Mesodermal cell (in vitro differentiated cells): Measurements from ENCODE around the gene LYPD3.

Experiments
- H3K27ac ChIP-seq: 2 replicates; pipeline ENCODE4 v1.7.0; 2013; ENCODE audit warnings: mild to moderate bottlenecking, low read depth, low read length, moderate library complexity; ENCODE audit not compliant: severe bottlenecking
- H3K36me3 ChIP-seq: 2 replicates; pipeline ENCODE4 v1.7.1; 2013; ENCODE audit warnings: mild to moderate bottlenecking, low read length, moderate library complexity; ENCODE audit not compliant: control insufficient read depth, insufficient read depth
- H3K4me1 ChIP-seq: one replicate; pipeline ENCODE4 v1.7.1; 2013; ENCODE audit warnings: mild to moderate bottlenecking, low read length; ENCODE audit not compliant: insufficient read depth, control insufficient read depth, poor library complexity, severe bottlenecking
- H3K4me3 ChIP-seq: 2 replicates; pipeline ENCODE4 v1.7.0; 2013; ENCODE audit warnings: low read length, control low read depth, mild to moderate bottlenecking; ENCODE audit not compliant: insufficient read depth, poor library complexity, severe bottlenecking; ENCODE audit errors: extremely low read depth
- H3K9me3 ChIP-seq: 2 replicates; pipeline ENCODE4 v1.7.1; 2013; ENCODE audit warnings: mild to moderate bottlenecking, low read length, moderate library complexity; ENCODE audit not compliant: control insufficient read depth
- WGBS, 2 experiments: methylation state at CpG; one replicate each; pipeline ENCODE4 v1.1.5; 2013; ENCODE audit warnings: missing lambda C conversion rate in 2 of 2; ENCODE audit not compliant: insufficient coverage in 2 of 2; 5-methylcytosine and 5-hydroxymethylcytosine counted together

The LYPD3 gene

DNA sequence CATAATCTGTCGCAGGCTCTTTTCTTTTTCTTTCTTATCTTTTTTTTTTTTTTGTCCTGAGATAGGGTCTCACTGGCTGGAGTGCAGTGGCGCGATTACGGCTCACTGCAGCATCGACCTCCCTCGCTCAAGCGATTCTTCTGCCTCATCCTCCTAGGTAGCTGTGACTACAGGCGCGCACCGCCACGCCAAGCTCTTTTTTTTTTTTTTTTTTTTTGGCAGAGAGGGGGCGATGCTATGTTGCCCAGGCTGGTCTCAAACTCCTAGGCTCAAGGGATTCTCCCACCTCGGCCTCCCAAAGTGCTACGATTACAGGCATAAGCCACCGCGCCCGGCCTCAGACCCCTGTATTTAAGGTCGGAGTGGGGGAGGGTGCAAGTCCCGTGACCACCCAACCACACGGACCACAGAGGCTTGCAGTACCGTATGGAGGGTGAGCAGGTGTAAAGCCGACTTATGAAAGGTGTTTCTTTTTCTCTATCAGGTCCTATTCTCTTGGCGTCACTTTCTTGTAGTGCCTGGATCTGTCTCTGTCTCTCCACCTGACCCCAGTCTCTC is 37.1 kb upstream of the LYPD3 start:
- peaks cover 7% of the 10 kb centered on the region for H3K4me1 ChIP-seq
- WGBS, 2 experiments = 92 to 93% methylated on average over 6 to 18 of the region's 23 CpGs
- H3K36me3 ChIP-seq = peaks cover 24% of the 10 kb centered on the region
- H3K9me3 ChIP-seq = no peaks in the 10 kb centered on the region
- H3K4me3 ChIP-seq = no peak overlapping the region
- no peak overlapping the region for H3K27ac ChIP-seq

DNA sequence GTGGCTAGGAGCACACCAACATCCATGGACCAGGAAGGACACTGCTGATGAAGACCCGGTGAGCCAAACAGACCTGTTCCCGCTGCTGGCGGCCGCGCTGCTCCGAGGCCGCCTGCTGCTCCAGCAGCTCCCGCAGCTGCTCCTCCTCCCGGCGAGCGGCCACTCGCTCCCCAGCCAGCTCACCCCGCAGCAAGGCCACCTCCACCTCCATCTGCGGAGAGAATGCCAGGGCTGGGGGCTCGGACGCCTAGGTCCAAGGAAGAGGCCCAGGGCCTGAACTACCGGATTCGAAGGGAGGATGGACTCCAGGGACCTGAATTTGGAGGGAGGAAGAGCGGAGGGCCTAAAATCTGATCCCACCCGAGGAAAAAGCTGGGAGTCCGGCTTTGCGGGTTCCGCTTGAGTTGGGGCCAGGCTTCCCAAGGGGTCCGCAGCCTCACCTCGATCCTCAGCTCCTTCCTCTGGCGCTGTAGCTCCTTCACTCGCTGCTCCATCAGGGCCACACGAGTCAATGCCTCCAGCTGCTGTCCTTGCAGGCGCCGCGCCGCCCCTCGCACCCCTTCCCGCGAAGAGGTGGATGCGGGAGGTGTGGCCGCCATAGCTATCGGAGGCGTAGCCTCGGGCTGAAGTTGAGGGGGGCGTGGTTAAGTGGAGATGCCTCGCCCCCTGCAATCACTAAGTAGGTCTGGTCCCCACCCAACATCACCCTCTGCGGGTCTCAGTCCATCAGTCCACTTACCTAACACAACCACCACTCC is 36.4 kb upstream of the LYPD3 start:
- H3K27ac ChIP-seq = no peak overlapping the region
- peaks cover 30% of the 10 kb centered on the region for H3K36me3 ChIP-seq
- WGBS, 2 experiments = 90 to 96% methylated on average over 21 to 42 of the region's 43 CpGs
- H3K4me1 ChIP-seq = peaks cover 7% of the 10 kb centered on the region
- no peaks in the 10 kb centered on the region for H3K9me3 ChIP-seq
- H3K4me3 ChIP-seq = no peak overlapping the region

DNA sequence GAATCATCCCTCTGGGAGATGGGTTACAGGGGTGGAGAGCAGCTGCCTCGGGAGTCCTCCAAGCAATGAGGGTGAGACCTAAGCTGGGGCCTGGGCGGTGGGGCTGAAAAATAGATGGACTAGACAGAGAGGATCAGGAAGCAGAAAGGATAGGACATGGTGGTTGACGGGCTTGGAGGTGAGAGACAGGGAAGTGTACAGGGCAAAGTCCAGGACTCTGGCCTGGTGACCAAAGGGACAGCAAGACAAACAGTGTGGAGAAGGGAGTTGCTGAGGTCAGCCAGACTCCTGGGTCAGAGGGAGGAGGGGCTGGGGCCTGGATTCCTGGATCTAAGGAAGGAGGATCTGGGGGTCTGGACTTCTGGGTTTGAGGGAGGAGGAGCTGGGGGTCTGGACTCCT is 33.6 kb upstream of the LYPD3 start:
- Histone ChIP-seq H3K27ac (no peak overlapping the region), H3K4me3 (no peak overlapping the region), H3K9me3 (no peaks in the 10 kb centered on the region), H3K36me3 (peaks cover 38% of the 10 kb centered on the region), H3K4me1 (peaks cover 7% of the 10 kb centered on the region)
- 88 to 95% methylated on average over 3 of the region's 3 CpGs for WGBS, 2 experiments

DNA sequence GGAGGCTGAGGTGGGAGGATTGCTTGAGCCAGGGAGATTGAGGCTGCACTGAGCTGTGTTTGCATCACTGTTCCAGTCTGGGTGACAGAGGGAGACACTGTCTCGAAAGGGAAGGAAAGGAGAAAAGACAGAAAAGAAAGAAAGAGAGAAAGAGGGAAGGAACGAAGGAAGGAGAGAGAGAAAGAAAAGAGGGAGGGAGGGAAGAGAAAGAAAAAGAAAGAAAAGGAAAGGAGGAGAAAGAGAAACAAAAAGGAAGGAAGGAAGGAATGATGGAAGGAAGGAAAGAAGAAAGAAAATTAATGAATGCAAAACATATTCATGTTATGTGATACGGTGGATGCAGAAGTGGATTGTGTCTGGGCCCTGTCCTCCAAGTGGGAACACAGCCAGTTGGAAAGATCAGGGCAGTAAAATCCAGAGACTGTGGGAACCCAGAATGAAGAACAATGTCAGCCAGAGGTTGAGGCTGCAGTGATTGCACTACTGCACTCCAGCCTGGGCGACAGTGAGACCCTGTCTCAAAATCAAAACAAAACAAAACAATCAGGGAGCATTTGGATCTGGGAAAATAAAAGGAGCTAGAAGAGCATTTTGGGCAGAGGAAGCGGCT is 32.9 kb upstream of the LYPD3 start:
- no peak overlapping the region for H3K27ac ChIP-seq

DNA sequence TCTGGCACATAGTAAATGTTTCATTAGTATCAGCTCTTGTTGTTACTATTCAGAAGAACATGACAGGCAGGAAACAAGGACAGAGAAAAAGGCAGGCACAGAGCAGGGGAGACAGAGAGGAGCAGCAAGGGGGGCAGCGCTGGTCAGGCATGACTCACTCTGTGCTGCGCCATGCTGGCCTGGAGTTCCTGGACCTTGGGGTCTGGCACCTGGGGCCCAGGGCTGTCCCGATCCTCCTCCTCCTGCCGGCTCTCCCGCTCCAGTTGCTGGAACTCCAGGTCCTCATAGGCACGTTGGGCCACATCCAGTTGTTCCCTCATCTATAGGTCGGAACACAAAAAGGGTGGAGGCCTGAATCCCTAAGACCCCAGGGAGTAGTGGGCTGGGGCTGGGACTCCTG is 31.6 kb upstream of the LYPD3 start:
- H3K9me3 ChIP-seq = no peaks in the 10 kb centered on the region
- H3K4me1 ChIP-seq = no peaks in the 10 kb centered on the region
- 92 to 95% methylated on average over 5 to 7 of the region's 7 CpGs for WGBS, 2 experiments
- peaks cover 38% of the 10 kb centered on the region for H3K36me3 ChIP-seq
- H3K4me3 ChIP-seq = no peak overlapping the region
- no peak overlapping the region for H3K27ac ChIP-seq

More for the DNA sequence above, 32.9 kb upstream of the LYPD3 start:
- Histone ChIP-seq H3K4me3 (no peak overlapping the region), H3K4me1 (peaks cover 5% of the 10 kb centered on the region), H3K9me3 (no peaks in the 10 kb centered on the region), H3K36me3 (peaks cover 38% of the 10 kb centered on the region)
- WGBS, 2 experiments = 97% methylated on average over 4 of the region's 5 CpGs

DNA sequence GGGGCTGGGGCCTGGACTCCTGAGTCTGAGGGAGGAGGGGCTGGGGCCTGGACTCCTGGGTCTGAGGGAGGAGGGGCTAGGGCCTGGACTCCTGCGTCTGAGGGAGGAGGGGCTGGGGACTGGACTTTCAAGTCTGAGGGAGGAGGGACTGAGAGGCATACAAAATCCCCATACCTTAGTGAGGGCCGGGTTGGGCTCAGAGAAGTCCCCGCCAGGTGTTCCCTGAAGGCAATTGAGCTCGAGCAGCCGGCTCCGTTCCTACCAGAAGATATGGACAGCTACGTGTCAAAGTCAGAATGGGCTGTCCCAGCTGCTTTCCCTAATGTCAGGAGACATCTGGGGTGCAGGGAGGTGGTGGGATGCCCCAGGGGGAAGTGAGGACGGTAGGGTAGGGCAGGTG is 29.7 kb upstream of the LYPD3 start:
- WGBS, 2 experiments = 86% methylated on average over 6 to 7 of the region's 8 CpGs
- Histone ChIP-seq H3K27ac (no peak overlapping the region), H3K4me1 (no peaks in the 10 kb centered on the region), H3K36me3 (peaks cover 29% of the 10 kb centered on the region), H3K4me3 (no peak overlapping the region), H3K9me3 (no peaks in the 10 kb centered on the region)

DNA sequence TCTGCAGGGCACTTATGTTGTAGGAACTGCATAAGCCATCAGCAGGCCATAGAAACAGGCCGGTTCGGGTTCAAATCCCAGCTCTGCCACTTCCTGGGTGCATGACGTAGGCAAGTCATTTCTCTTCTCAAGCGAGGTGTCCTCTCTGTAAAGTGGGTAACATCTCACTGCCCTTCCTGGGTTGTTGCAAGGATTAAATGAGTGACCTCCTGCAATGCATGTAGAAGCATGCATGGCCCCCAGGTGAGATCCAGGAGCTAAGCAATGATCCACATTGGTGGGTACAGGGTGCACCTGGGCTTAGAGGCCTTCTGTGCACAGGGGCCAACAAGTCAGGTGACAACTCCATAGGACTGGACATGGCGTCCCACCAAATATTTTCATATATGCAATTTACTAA is 25.4 kb upstream of the LYPD3 start:
- Histone ChIP-seq H3K9me3 (no peaks in the 10 kb centered on the region), H3K36me3 (peaks cover 17% of the 10 kb centered on the region), H3K27ac (no peak overlapping the region), H3K4me1 (no peaks in the 10 kb centered on the region), H3K4me3 (no peak overlapping the region)
- WGBS, 2 experiments = 91 to 100% methylated on average over 4 of the region's 5 CpGs

DNA sequence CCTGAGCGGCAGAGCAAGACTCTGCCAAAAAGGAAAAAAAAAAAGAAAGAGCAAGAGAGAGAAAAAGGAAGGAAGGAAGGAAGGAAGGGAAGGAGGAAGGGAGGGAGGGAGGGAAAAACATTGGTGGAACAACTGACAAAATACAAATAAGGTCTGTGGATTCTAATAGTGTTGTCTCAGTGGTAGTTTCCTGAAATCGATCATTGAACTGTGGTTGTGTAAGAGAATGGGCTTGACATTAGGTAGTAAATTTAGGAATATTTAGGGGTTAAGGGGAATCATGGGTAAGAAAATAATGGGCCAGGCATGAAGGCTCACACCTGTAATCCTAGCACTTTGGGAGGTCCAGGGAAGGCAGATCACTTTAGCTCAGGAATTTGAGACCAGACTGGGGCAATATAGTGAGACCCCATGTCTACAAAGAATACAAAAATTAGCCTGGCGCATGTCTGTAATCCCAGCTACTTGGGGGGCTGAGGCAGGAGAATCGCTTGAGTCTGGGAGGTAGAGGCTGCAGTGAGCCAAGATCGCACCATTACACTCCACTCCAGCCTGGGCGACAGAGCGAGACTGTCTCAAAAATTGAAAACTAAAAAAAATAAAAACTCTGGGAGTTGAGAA is 24.7 kb upstream of the LYPD3 start:
- H3K9me3 ChIP-seq = no peaks in the 10 kb centered on the region
- peaks cover 10% of the 10 kb centered on the region for H3K36me3 ChIP-seq
- 91 to 92% methylated on average over 3 to 4 of the region's 7 CpGs for WGBS, 2 experiments
- H3K27ac ChIP-seq = no peak overlapping the region
- H3K4me3 ChIP-seq = no peak overlapping the region
- H3K4me1 ChIP-seq = no peaks in the 10 kb centered on the region

DNA sequence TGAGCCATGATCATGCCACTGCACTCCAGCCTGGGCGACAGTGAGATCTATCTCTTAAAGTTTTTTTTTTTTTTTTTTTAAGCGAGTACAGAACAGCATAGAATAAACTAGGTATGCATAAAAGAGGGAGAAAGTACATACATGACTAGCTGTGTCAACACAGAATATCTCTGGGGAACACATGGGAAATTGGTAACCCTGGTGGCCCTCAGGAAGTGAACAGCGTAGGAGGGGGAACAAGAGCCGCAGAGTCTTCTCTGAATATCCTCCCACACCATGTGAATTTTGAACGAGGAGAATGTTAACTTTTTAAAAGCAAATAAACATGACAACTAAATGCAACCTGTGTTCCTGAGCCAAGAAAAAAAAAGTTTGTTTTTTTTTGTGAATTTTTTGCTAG is 23.9 kb upstream of the LYPD3 start:
- WGBS, 2 experiments = 100% methylated on average over 1 of the region's 5 CpGs; no CpG with 5 or more reads in 1 of the 2 experiments
- H3K27ac ChIP-seq = no peak overlapping the region
- H3K36me3 ChIP-seq = peaks cover 3% of the 10 kb centered on the region
- no peaks in the 10 kb centered on the region for H3K4me1 ChIP-seq
- H3K9me3 ChIP-seq = no peaks in the 10 kb centered on the region
- H3K4me3 ChIP-seq = no peak overlapping the region

DNA sequence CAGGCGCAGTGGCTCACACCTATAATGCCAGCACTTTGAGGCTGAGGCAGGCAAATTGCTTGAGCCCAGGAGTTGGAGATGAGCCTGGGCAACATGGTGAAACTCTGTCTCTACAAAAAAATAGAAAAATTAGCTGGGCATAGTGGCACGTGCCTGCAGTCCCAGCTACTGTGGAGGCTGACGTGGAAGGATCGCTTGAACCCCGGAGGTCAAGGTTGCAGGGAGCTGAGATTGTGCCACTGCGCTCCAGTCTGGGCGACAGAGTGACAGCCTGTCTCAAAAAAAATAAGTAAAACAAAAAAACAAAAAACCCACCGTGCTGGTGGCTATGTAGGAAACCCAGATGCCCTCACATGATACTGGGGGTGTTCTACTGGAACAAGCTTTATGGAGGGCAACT is 22.8 kb upstream of the LYPD3 start:
- H3K4me3 ChIP-seq = no peak overlapping the region

More for the DNA sequence above, 22.8 kb upstream of the LYPD3 start:
- Histone ChIP-seq H3K9me3 (no peaks in the 10 kb centered on the region), H3K27ac (no peak overlapping the region), H3K36me3 (no peaks in the 10 kb centered on the region), H3K4me1 (no peaks in the 10 kb centered on the region)
- 84 to 95% methylated on average over 6 to 7 of the region's 8 CpGs for WGBS, 2 experiments
